WTC11 (cell line): ENCODE measurements around the gene AGPAT4. TPM values are rescaled to one million over a fixed set of nuclear protein-coding genes. Genes with fewer than 3 reads are reported as not detected.
A peak's percentile ranks its signal among the peaks of the same experiment; 100 is the strongest.

ENCODE experiments used
- ATAC-seq: fragments of 200-7000 bp; cut with Tn5 transposase; 2 replicates; pipeline ENCODE4 v1.10.0; 2021; ENCODE audit warnings: mild to moderate bottlenecking, moderate library complexity
- CTCF ChIA-PET: fragments of 300-600 bp; sonication (Branson Sonifier 250); formaldehyde crosslinking; loops from one replicate; lab custom pipeline; 2021; ENCODE audit warnings: antibody characterized with exemption; lab: Charles Lee
- POLR2A ChIA-PET: fragments of 350-600 bp; sonication (Branson Sonifier 250); formaldehyde crosslinking; loops from one replicate; lab custom pipeline; 2021; ENCODE audit warnings: antibody characterized with exemption; lab: Charles Lee
- DNase-seq: peaks from one replicate; pipeline ENCODE4 v3.0.0; 2021; ENCODE audit warnings: low spot score
- H3K27ac Mint-ChIP-seq: 2 replicates; pipeline ENCODE4 v1.8.0; 2021; ENCODE audit warnings: mixed read lengths
- H3K27me3 Mint-ChIP-seq: 2 replicates; pipeline ENCODE4 v1.8.0; 2021; ENCODE audit warnings: low read depth, mild to moderate bottlenecking, moderate library complexity, mixed read lengths
- H3K36me3 Mint-ChIP-seq: 2 replicates; pipeline ENCODE4 v1.8.0; 2021; ENCODE audit warnings: mixed read lengths
- H3K4me1 Mint-ChIP-seq: 2 replicates; pipeline ENCODE4 v1.8.0; 2022; ENCODE audit warnings: mixed read lengths
- H3K4me3 Mint-ChIP-seq: 2 replicates; pipeline ENCODE4 v1.8.0; 2021; ENCODE audit warnings: mild to moderate bottlenecking, moderate library complexity, mixed read lengths
- H3K9me3 Mint-ChIP-seq: 2 replicates; pipeline ENCODE4 v1.8.0; 2021; ENCODE audit warnings: mixed read lengths
- CBFB ChIP-seq: sonication (generic); formaldehyde crosslinking; IDR thresholded peaks from 2 replicates; pipeline ENCODE4 v1.8.1; 2022; ENCODE audit warnings: mild to moderate bottlenecking, low read depth, missing genetic modification reagents
- GABPB1 ChIP-seq: sonication (generic); formaldehyde crosslinking; IDR thresholded peaks from 2 replicates; pipeline ENCODE4 v1.8.1; 2023; ENCODE audit warnings: mild to moderate bottlenecking, missing genetic modification reagents
- KAT7 ChIP-seq: sonication (generic); formaldehyde crosslinking; IDR thresholded peaks from 2 replicates; pipeline ENCODE4 v1.8.1; 2023; ENCODE audit warnings: missing genetic modification reagents, mild to moderate bottlenecking, borderline replicate concordance
- NR3C1 ChIP-seq: sonication (generic); formaldehyde crosslinking; conservative IDR thresholded peaks from 2 replicates; pipeline ENCODE4 v1.8.1; 2023; ENCODE audit warnings: low read depth, mild to moderate bottlenecking, missing genetic modification reagents
- RORB ChIP-seq: fragments of 250-450 bp; sonication (Bioruptor Pico); IDR thresholded peaks from 2 replicates; pipeline ENCODE4 v1.9.0; 2021; ENCODE audit warnings: mild to moderate bottlenecking
- SMAD4 ChIP-seq: sonication (generic); formaldehyde crosslinking; IDR thresholded peaks from 2 replicates; pipeline ENCODE4 v1.8.0; 2022; ENCODE audit warnings: mild to moderate bottlenecking, missing genetic modification reagents
- SOX15 ChIP-seq: fragments of 250-450 bp; sonication (Bioruptor Pico); IDR thresholded peaks from 2 replicates; pipeline ENCODE4 v1.9.0; 2021; ENCODE audit warnings: mild to moderate bottlenecking
- ZNF219 ChIP-seq: sonication (generic); formaldehyde crosslinking; IDR thresholded peaks from 2 replicates; pipeline ENCODE4 v1.8.0; 2023; ENCODE audit warnings: missing genetic modification reagents, mild to moderate bottlenecking, borderline replicate concordance
- ZNF416 ChIP-seq: fragments of 250-450 bp; sonication (Bioruptor Pico); IDR thresholded peaks from 2 replicates; pipeline ENCODE4 v1.9.0; 2021; ENCODE audit warnings: mild to moderate bottlenecking, inconsistent platforms
- total RNA-seq: library from RNA; stranded (reverse); gene quantifications from 3 replicates; pipeline ENCODE4 v1.2.3, GENCODE V29; 2021
- TF ChIP-seq, protein P1 (sequence below): sonication (generic); formaldehyde crosslinking; conservative IDR thresholded peaks from 2 replicates; pipeline ENCODE4 v1.8.1; 2023; ENCODE audit warnings: mild to moderate bottlenecking, low read depth, missing genetic modification reagents, moderate library complexity
- TF ChIP-seq, protein P2 (sequence below): fragments of 250-450 bp; sonication (Bioruptor Pico); IDR thresholded peaks from 2 replicates; pipeline ENCODE4 v1.8.0; 2021; ENCODE audit warnings: mild to moderate bottlenecking
- TF ChIP-seq, protein P3 (sequence below): fragments of 250-450 bp; sonication (Bioruptor Pico); IDR thresholded peaks from 2 replicates; pipeline ENCODE4 v1.9.0; 2021; ENCODE audit warnings: mild to moderate bottlenecking
- TF ChIP-seq, protein P4 (sequence below): sonication (generic); formaldehyde crosslinking; IDR thresholded peaks from 2 replicates; pipeline ENCODE4 v1.8.1; 2022; ENCODE audit warnings: mild to moderate bottlenecking, moderate library complexity, missing genetic modification reagents
- TF ChIP-seq, protein P5 (sequence below): sonication (generic); formaldehyde crosslinking; IDR thresholded peaks from 2 replicates; pipeline ENCODE4 v1.8.1; 2023; ENCODE audit warnings: mild to moderate bottlenecking, missing genetic modification reagents, moderate library complexity
- TF ChIP-seq, protein P6 (sequence below): sonication (generic); formaldehyde crosslinking; IDR thresholded peaks from 2 replicates; pipeline ENCODE4 v1.8.0; 2022; ENCODE audit warnings: mild to moderate bottlenecking, missing genetic modification reagents
- TF ChIP-seq, protein P7 (sequence below): sonication (generic); formaldehyde crosslinking; IDR thresholded peaks from 2 replicates; pipeline ENCODE4 v1.8.0; 2022; ENCODE audit warnings: missing genetic modification reagents
- TF ChIP-seq, protein P8 (sequence below): fragments of 250-450 bp; sonication (Bioruptor Pico); IDR thresholded peaks from 2 replicates; pipeline ENCODE4 v1.9.0; 2021; ENCODE audit warnings: mild to moderate bottlenecking, borderline replicate concordance

AGPAT4 gene
- total RNA-seq, 1 experiment from 2014 or later, result 19.7 TPM

DNA sequence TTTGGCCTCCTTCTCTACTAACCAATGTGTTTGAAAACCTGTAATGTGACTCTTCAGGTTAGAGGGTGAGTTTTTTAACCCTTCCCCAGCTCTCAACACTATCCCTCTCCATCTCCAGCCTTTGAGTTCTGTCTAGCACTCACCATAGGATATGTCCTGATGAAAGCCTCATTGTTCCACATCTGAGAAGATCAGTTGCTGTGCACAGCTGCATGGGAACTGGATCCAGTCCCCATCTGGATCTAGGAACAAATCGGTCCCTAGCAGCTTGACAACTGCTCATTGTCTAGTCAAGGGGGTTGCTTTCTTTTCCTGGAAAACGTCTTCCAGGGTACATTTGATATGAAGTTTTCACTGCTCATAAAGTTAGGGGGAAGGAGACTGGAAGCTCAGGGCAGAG is 45.4 kb upstream of the AGPAT4 start (continued):
- TF ChIP-seq, protein P1, sequence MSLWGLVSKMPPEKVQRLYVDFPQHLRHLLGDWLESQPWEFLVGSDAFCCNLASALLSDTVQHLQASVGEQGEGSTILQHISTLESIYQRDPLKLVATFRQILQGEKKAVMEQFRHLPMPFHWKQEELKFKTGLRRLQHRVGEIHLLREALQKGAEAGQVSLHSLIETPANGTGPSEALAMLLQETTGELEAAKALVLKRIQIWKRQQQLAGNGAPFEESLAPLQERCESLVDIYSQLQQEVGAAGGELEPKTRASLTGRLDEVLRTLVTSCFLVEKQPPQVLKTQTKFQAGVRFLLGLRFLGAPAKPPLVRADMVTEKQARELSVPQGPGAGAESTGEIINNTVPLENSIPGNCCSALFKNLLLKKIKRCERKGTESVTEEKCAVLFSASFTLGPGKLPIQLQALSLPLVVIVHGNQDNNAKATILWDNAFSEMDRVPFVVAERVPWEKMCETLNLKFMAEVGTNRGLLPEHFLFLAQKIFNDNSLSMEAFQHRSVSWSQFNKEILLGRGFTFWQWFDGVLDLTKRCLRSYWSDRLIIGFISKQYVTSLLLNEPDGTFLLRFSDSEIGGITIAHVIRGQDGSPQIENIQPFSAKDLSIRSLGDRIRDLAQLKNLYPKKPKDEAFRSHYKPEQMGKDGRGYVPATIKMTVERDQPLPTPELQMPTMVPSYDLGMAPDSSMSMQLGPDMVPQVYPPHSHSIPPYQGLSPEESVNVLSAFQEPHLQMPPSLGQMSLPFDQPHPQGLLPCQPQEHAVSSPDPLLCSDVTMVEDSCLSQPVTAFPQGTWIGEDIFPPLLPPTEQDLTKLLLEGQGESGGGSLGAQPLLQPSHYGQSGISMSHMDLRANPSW (CRISPR knock-in tag), result no peak
- no peak for TF ChIP-seq ZNF416 (CRISPR knock-in tag)
- TF ChIP-seq, protein P2, sequence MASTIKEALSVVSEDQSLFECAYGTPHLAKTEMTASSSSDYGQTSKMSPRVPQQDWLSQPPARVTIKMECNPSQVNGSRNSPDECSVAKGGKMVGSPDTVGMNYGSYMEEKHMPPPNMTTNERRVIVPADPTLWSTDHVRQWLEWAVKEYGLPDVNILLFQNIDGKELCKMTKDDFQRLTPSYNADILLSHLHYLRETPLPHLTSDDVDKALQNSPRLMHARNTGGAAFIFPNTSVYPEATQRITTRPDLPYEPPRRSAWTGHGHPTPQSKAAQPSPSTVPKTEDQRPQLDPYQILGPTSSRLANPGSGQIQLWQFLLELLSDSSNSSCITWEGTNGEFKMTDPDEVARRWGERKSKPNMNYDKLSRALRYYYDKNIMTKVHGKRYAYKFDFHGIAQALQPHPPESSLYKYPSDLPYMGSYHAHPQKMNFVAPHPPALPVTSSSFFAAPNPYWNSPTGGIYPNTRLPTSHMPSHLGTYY (CRISPR knock-in tag), result no peak

DNA sequence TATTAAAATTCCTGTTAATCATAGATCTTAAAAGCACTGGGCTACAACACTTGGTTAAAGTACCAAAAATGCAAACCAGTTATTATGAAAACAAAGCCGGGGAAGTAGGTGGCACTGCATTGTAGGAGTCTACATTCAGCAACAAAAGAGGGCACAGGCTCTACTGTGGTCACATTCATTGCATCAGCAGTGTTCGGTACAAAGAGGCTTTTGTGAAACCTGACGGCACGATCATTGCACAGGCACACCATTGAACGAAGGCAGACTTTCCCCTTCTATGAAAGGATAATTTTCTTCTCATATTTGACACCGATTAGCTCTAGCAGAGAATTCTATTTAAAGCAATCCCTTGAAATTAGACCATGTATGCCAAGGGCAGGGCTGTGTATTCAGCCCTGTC is 44.6 kb upstream of the AGPAT4 start:
- DNase-seq (no peak), ATAC-seq (no peak)
- H3K4me3 Mint-ChIP-seq, result no peak overlapping the region
- ChIA-PET CTCF (interaction anchor here (1.0 kb wide), 1 partner anchor 52 kb away, joined by 3 read pairs; no protein-coding TSS in a partner anchor), POLR2A (no interaction called here)
- TF ChIP-seq GABPB1, result peak; percentile 92
- TF ChIP-seq KAT7 (CRISPR knock-in tag), result no peak
- TF ChIP-seq, protein P3, sequence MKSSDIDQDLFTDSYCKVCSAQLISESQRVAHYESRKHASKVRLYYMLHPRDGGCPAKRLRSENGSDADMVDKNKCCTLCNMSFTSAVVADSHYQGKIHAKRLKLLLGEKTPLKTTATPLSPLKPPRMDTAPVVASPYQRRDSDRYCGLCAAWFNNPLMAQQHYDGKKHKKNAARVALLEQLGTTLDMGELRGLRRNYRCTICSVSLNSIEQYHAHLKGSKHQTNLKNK (CRISPR knock-in tag), result no peak
- TF ChIP-seq RORB (CRISPR knock-in tag), result no peak
- H3K27me3 Mint-ChIP-seq, result no peaks in the 10 kb centered on the region; the same call in 1 of the 2 replicates
- peaks cover 38% of the 10 kb centered on the region for H3K9me3 Mint-ChIP-seq
- peaks cover 30% of the 10 kb centered on the region for H3K36me3 Mint-ChIP-seq
- H3K4me1 Mint-ChIP-seq, result peaks cover 16% of the 10 kb centered on the region
- H3K27ac Mint-ChIP-seq, result no peak overlapping the region

DNA sequence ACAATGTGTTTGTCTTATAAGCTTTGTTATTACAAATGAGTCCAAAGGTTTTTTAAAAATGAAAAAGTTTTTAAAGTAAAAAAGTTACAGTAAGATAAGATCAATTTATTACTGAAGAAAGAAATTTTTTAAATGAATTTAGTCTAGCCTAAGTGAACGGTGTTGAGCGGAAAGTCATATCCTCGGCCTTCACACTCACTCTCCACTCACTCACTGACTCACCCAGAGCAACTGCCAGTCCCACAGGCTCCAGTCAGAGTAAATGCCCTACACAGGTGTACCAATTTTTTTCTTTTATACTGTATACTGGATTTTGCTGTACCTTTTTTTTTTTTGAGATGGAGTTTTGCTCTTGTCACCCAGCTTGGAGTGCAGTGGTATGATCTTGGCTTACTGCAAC is 42.7 kb upstream of the AGPAT4 start:
- peaks cover 19% of the 10 kb centered on the region for H3K36me3 Mint-ChIP-seq
- peaks cover 25% of the 10 kb centered on the region for H3K9me3 Mint-ChIP-seq
- TF ChIP-seq CBFB (CRISPR knock-in tag) (no peak), NR3C1 (CRISPR knock-in tag) (no peak), SMAD4 (CRISPR knock-in tag) (no peak), ZNF219 (no peak), SOX15 (no peak)
- TF ChIP-seq, protein P4, sequence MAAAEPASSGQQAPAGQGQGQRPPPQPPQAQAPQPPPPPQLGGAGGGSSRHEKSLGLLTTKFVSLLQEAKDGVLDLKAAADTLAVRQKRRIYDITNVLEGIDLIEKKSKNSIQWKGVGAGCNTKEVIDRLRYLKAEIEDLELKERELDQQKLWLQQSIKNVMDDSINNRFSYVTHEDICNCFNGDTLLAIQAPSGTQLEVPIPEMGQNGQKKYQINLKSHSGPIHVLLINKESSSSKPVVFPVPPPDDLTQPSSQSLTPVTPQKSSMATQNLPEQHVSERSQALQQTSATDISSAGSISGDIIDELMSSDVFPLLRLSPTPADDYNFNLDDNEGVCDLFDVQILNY, result no peak
- TF ChIP-seq, protein P5, sequence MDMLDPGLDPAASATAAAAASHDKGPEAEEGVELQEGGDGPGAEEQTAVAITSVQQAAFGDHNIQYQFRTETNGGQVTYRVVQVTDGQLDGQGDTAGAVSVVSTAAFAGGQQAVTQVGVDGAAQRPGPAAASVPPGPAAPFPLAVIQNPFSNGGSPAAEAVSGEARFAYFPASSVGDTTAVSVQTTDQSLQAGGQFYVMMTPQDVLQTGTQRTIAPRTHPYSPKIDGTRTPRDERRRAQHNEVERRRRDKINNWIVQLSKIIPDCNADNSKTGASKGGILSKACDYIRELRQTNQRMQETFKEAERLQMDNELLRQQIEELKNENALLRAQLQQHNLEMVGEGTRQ (CRISPR knock-in tag), result no peak
- TF ChIP-seq, protein P6, sequence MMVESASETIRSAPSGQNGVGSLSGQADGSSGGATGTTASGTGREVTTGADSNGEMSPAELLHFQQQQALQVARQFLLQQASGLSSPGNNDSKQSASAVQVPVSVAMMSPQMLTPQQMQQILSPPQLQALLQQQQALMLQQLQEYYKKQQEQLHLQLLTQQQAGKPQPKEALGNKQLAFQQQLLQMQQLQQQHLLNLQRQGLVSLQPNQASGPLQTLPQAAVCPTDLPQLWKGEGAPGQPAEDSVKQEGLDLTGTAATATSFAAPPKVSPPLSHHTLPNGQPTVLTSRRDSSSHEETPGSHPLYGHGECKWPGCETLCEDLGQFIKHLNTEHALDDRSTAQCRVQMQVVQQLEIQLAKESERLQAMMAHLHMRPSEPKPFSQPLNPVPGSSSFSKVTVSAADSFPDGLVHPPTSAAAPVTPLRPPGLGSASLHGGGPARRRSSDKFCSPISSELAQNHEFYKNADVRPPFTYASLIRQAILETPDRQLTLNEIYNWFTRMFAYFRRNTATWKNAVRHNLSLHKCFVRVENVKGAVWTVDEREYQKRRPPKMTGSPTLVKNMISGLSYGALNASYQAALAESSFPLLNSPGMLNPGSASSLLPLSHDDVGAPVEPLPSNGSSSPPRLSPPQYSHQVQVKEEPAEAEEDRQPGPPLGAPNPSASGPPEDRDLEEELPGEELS, result no peak
- TF ChIP-seq, protein P7, sequence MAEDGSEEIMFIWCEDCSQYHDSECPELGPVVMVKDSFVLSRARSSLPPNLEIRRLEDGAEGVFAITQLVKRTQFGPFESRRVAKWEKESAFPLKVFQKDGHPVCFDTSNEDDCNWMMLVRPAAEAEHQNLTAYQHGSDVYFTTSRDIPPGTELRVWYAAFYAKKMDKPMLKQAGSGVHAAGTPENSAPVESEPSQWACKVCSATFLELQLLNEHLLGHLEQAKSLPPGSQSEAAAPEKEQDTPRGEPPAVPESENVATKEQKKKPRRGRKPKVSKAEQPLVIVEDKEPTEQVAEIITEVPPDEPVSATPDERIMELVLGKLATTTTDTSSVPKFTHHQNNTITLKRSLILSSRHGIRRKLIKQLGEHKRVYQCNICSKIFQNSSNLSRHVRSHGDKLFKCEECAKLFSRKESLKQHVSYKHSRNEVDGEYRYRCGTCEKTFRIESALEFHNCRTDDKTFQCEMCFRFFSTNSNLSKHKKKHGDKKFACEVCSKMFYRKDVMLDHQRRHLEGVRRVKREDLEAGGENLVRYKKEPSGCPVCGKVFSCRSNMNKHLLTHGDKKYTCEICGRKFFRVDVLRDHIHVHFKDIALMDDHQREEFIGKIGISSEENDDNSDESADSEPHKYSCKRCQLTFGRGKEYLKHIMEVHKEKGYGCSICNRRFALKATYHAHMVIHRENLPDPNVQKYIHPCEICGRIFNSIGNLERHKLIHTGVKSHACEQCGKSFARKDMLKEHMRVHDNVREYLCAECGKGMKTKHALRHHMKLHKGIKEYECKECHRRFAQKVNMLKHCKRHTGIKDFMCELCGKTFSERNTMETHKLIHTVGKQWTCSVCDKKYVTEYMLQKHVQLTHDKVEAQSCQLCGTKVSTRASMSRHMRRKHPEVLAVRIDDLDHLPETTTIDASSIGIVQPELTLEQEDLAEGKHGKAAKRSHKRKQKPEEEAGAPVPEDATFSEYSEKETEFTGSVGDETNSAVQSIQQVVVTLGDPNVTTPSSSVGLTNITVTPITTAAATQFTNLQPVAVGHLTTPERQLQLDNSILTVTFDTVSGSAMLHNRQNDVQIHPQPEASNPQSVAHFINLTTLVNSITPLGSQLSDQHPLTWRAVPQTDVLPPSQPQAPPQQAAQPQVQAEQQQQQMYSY (CRISPR knock-in tag), result no peak
- TF ChIP-seq, protein P8, sequence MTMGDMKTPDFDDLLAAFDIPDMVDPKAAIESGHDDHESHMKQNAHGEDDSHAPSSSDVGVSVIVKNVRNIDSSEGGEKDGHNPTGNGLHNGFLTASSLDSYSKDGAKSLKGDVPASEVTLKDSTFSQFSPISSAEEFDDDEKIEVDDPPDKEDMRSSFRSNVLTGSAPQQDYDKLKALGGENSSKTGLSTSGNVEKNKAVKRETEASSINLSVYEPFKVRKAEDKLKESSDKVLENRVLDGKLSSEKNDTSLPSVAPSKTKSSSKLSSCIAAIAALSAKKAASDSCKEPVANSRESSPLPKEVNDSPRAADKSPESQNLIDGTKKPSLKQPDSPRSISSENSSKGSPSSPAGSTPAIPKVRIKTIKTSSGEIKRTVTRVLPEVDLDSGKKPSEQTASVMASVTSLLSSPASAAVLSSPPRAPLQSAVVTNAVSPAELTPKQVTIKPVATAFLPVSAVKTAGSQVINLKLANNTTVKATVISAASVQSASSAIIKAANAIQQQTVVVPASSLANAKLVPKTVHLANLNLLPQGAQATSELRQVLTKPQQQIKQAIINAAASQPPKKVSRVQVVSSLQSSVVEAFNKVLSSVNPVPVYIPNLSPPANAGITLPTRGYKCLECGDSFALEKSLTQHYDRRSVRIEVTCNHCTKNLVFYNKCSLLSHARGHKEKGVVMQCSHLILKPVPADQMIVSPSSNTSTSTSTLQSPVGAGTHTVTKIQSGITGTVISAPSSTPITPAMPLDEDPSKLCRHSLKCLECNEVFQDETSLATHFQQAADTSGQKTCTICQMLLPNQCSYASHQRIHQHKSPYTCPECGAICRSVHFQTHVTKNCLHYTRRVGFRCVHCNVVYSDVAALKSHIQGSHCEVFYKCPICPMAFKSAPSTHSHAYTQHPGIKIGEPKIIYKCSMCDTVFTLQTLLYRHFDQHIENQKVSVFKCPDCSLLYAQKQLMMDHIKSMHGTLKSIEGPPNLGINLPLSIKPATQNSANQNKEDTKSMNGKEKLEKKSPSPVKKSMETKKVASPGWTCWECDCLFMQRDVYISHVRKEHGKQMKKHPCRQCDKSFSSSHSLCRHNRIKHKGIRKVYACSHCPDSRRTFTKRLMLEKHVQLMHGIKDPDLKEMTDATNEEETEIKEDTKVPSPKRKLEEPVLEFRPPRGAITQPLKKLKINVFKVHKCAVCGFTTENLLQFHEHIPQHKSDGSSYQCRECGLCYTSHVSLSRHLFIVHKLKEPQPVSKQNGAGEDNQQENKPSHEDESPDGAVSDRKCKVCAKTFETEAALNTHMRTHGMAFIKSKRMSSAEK (CRISPR knock-in tag), result no peak

More for the DNA sequence above, 42.7 kb upstream of the AGPAT4 start:
- Mint-ChIP-seq H3K4me3 (no peak overlapping the region), H3K4me1 (peaks cover 16% of the 10 kb centered on the region), H3K27me3 (peaks cover 2% of the 10 kb centered on the region; the same call in 1 of the 2 replicates), H3K27ac (no peak overlapping the region)
- ATAC-seq, result no peak
- no peak for DNase-seq
- ChIA-PET CTCF (no interaction called here), POLR2A (no interaction called here)
